Progenitor cell of endocrine pancreas (in vitro differentiated cells): Measurements from ENCODE around the gene LIPM. TPM values are rescaled to one million over a fixed set of nuclear protein-coding genes. Genes with fewer than 3 reads are reported as not detected.

Experiments
- DNase-seq: peaks from one replicate; pipeline ENCODE4 v3.0.0; 2021; ENCODE audit warnings: low spot score; ENCODE audit not compliant: unreplicated experiment
- H3K27ac Mint-ChIP-seq: 2 replicates; pipeline ENCODE4 v1.8.0; 2021; ENCODE audit warnings: mild to moderate bottlenecking, moderate library complexity, mixed read lengths
- H3K27me3 Mint-ChIP-seq: 2 replicates; pipeline ENCODE4 v1.8.0; 2021; ENCODE audit warnings: mixed read lengths
- H3K36me3 Mint-ChIP-seq: 2 replicates; pipeline ENCODE4 v1.8.0; 2022; ENCODE audit warnings: mixed read lengths; ENCODE audit not compliant: insufficient read depth
- H3K4me1 Mint-ChIP-seq: 2 replicates; pipeline ENCODE4 v1.8.0; 2021; ENCODE audit warnings: low read depth, mixed read lengths
- H3K4me3 Mint-ChIP-seq: 2 replicates; pipeline ENCODE4 v1.8.0; 2021; ENCODE audit warnings: low read depth, mild to moderate bottlenecking, moderate library complexity, mixed read lengths
- H3K9me3 Mint-ChIP-seq: 2 replicates; pipeline ENCODE4 v1.8.0; 2021; ENCODE audit warnings: low read depth, mixed read lengths
- total RNA-seq: library from RNA; stranded (reverse); gene quantifications from 2 replicates; pipeline ENCODE4 v1.2.1, GENCODE V29; 2021
- TF ChIP-seq, protein P1 (sequence below): fragments of 200-600 bp; sonication (generic); IDR thresholded peaks from one replicate; pipeline ENCODE4 v1.5.0; 2021; ENCODE audit warnings: antibody characterized with exemption, mild to moderate bottlenecking; ENCODE audit not compliant: unreplicated experiment

The LIPM gene
- total RNA-seq, 1 donor from 2014 or later: not detected

GRCh38 chr10:88843171-88843570, 40.6 kb downstream of the LIPM start:
- DNase-seq: no peak
- H3K9me3 Mint-ChIP-seq: no peaks in the 10 kb centered on the region
- no peaks in the 10 kb centered on the region for H3K36me3 Mint-ChIP-seq
- no peak overlapping the region for H3K27ac Mint-ChIP-seq
- no peak overlapping the region for H3K4me3 Mint-ChIP-seq
- no peaks in the 10 kb centered on the region for H3K4me1 Mint-ChIP-seq
- TF ChIP-seq, protein P1, sequence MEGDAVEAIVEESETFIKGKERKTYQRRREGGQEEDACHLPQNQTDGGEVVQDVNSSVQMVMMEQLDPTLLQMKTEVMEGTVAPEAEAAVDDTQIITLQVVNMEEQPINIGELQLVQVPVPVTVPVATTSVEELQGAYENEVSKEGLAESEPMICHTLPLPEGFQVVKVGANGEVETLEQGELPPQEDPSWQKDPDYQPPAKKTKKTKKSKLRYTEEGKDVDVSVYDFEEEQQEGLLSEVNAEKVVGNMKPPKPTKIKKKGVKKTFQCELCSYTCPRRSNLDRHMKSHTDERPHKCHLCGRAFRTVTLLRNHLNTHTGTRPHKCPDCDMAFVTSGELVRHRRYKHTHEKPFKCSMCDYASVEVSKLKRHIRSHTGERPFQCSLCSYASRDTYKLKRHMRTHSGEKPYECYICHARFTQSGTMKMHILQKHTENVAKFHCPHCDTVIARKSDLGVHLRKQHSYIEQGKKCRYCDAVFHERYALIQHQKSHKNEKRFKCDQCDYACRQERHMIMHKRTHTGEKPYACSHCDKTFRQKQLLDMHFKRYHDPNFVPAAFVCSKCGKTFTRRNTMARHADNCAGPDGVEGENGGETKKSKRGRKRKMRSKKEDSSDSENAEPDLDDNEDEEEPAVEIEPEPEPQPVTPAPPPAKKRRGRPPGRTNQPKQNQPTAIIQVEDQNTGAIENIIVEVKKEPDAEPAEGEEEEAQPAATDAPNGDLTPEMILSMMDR: no peak
- H3K27me3 Mint-ChIP-seq: peaks cover 20% of the 10 kb centered on the region

DNA sequence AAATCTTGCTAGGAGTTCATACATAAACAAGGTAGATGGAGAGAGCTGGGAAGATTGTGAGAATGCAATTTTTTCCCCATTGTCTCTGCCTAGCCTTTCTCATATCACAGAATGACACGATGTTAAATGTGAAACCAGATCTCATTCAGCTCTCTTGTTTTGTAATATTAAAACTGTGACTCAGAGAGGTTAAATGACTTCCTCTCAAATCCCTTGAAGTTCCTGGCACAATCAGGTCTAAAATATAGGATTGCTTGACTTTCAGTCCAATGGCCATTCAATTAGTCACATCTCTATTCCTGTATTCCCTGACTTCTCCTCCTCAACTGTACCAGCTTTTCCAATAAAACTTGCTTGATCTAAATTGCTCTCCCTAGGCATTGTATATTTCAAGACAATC, 46.0 kb downstream of the LIPM start:
- TF ChIP-seq, protein P1: no peak
- peaks cover 5% of the 10 kb centered on the region for H3K4me1 Mint-ChIP-seq
- H3K27ac Mint-ChIP-seq: no peak overlapping the region
- no peaks in the 10 kb centered on the region for H3K9me3 Mint-ChIP-seq
- H3K4me3 Mint-ChIP-seq: no peak overlapping the region
- no peak for DNase-seq
- H3K36me3 Mint-ChIP-seq: no peaks in the 10 kb centered on the region
- peaks cover 14% of the 10 kb centered on the region for H3K27me3 Mint-ChIP-seq

GRCh38 chr10:88849234-88849633, 46.7 kb downstream of the LIPM start:
- H3K27me3 Mint-ChIP-seq: peaks cover 9% of the 10 kb centered on the region
- no peak overlapping the region for H3K4me3 Mint-ChIP-seq
- no peak overlapping the region for H3K27ac Mint-ChIP-seq
- DNase-seq: no peak
- H3K9me3 Mint-ChIP-seq: no peaks in the 10 kb centered on the region
- no peaks in the 10 kb centered on the region for H3K36me3 Mint-ChIP-seq
- peaks cover 5% of the 10 kb centered on the region for H3K4me1 Mint-ChIP-seq
- TF ChIP-seq, protein P1: no peak

DNA sequence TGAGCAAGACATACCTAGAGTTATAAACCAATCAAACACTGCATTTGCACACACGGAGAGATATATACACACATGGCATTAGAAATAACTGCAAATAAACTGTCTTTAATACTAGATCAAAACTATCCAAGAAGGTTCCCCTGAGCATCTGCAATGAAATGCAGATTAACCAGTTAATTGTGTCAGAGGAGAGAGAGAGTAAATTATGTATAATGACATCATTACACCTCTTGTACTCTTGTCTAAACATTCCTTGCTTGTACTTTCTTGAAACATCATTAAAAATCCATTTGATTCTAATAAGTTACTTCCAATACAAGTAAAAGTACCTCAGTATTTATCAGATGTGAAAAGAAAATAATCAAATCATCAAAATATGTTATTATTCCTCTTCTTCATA, 48.2 kb downstream of the LIPM start:
- TF ChIP-seq, protein P1: no peak
- H3K4me3 Mint-ChIP-seq: no peak overlapping the region
- H3K27ac Mint-ChIP-seq: no peak overlapping the region
- no peaks in the 10 kb centered on the region for H3K36me3 Mint-ChIP-seq
- DNase-seq: no peak
- peaks cover 5% of the 10 kb centered on the region for H3K4me1 Mint-ChIP-seq
- no peaks in the 10 kb centered on the region for H3K9me3 Mint-ChIP-seq
- H3K27me3 Mint-ChIP-seq: peaks cover 3% of the 10 kb centered on the region

DNA sequence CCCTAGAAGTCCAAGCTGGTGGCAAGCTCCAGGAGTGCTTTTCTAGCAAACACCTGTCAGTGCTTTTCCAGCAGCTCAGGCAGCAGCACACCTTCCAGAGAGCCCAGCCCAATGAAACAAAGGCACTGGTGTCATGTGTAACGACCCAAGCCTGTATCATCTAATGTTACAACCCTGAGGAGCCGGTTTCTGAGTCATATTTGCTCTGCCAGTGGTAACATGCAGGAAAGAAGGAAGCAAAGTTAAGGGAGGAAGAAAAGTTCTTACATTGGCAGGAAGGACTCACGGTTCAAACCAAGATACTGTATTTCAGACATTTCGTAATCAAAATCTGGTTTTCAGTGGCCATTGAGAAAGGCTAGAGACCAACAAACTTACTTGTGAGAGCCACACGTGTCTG, 49.2 kb downstream of the LIPM start, which contains the start of gene ANKRD22:
ANKRD22 (minus strand) TSS at position 139 of the 400 bp plus-strand sequence. CDS start 237 bp downstream, outside the sequence.
- TF ChIP-seq, protein P1: no peak
- no peak for DNase-seq
- Mint-ChIP-seq H3K4me3 (no peak within 1 kb of the TSS), H3K9me3 (no peaks in the 10 kb centered on the region), H3K27me3 (peaks cover 4% of the 10 kb centered on the region), H3K27ac (no peak within 1 kb of the TSS), H3K4me1 (peaks cover 5% of the 10 kb centered on the region), H3K36me3 (no peaks in the 10 kb centered on the region)
